ENCODE measurements around the gene ACOT9. TPM values are rescaled to one million over a fixed set of nuclear protein-coding genes. Genes with fewer than 3 reads are reported as not detected.

The ACOT9 gene
- total RNA-seq, 1 experiment from 2014 or later: 75.6 TPM

DNA sequence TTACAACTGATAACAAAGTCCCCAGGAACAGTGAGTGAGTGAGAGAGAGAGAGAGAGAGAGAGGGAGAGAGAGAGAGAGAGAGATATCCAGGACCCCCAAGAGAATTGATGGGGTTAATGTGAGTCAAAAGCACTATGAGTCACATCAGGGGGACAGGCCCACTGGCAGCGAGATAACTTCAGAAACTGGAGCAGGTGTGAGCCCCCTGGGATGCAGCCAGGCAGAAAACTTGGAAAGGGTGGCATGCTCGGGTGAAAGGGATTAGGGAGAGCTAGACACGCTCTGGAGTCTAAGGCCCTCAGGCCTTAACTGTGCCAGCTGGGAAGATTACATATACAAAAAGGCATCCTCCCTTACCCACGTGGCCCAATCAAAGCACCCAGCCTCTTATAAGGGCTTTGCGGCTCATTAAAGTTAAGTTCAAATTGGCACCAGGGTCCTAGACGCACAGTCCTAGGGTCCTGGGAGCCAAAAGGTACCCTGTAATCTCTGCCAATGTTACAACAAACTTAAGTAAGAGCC lies 841 bp downstream of the ACOT9 start:
- H3K9me2 ChIP-seq (replicated peaks; ENCODE audit: low read length): no peaks in the 10 kb centered on the region
- no peaks in the 10 kb centered on the region for H3K36me3 ChIP-seq (ENCODE audit: low read depth, low read length)
- no peaks in the 10 kb centered on the region for H3F3A ChIP-seq (ENCODE audit: low read length, unreplicated experiment)
- CTCF ChIA-PET: interaction anchor here (0.5 to 0.6 kb wide), 2 partner anchors 10 to 1096 kb away, joined by 3 read pairs; no protein-coding TSS in a partner anchor
- no TSS peak for BruUV-seq (replicated peaks)
- H3K4me2 ChIP-seq (ENCODE audit: low read length): peak overlapping the region; percentile 85
- peaks cover 9% of the 10 kb centered on the region; the same call in 1 of the 2 replicates for H4K20me1 ChIP-seq (ENCODE audit: low read length)
- H3K27ac ChIP-seq (ENCODE audit: low read length): peak overlapping the region; percentile 92
- peak overlapping the region; percentile 96 for H3K4me3 ChIP-seq (ENCODE audit: low read length)
- H3K9ac ChIP-seq (ENCODE audit: low read length): peak overlapping the region; percentile 96
- intact Hi-C loops (cut with micrococcal nuclease): loop anchor here (2.0 kb wide), 2 partner anchors 37 to 161 kb away; no protein-coding TSS in a partner anchor
- no peak for TF ChIP-seq EZH2 (IDR thresholded peaks at IDR 0.05; ENCODE audit: low read length, unreplicated experiment)
- TF ChIP-seq, protein P1, sequence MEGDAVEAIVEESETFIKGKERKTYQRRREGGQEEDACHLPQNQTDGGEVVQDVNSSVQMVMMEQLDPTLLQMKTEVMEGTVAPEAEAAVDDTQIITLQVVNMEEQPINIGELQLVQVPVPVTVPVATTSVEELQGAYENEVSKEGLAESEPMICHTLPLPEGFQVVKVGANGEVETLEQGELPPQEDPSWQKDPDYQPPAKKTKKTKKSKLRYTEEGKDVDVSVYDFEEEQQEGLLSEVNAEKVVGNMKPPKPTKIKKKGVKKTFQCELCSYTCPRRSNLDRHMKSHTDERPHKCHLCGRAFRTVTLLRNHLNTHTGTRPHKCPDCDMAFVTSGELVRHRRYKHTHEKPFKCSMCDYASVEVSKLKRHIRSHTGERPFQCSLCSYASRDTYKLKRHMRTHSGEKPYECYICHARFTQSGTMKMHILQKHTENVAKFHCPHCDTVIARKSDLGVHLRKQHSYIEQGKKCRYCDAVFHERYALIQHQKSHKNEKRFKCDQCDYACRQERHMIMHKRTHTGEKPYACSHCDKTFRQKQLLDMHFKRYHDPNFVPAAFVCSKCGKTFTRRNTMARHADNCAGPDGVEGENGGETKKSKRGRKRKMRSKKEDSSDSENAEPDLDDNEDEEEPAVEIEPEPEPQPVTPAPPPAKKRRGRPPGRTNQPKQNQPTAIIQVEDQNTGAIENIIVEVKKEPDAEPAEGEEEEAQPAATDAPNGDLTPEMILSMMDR (conservative IDR thresholded peaks at IDR 0.05; ENCODE audit: low read depth, low read length): no peak
- no peak for TF ChIP-seq EZH2phosphoT487 (IDR thresholded peaks at IDR 0.05; ENCODE audit: borderline replicate concordance, low read length)
- H2AFZ ChIP-seq (ENCODE audit: low read length): peak overlapping the region; percentile 69
- POLR2A ChIA-PET (ENCODE audit: unreplicated experiment): interaction anchor here (0.7 to 1.1 kb wide), 3 partner anchors 39 to 1287 kb away, joined by 3 to 5 read pairs (median 3); no protein-coding TSS in a partner anchor
- no peaks in the 10 kb centered on the region for H3K27me3 ChIP-seq (ENCODE audit: low read length)
- no peaks in the 10 kb centered on the region for H3K9me3 ChIP-seq (ENCODE audit: low read length)
- H3K79me2 ChIP-seq (ENCODE audit: low read length): peaks cover 58% of the 10 kb centered on the region
- peak; percentile 64 for DNase-seq
- peaks cover 11% of the 10 kb centered on the region for H3K4me1 ChIP-seq (ENCODE audit: insufficient read depth, low read length)
- ATAC-seq: peak; percentile 42

DNA sequence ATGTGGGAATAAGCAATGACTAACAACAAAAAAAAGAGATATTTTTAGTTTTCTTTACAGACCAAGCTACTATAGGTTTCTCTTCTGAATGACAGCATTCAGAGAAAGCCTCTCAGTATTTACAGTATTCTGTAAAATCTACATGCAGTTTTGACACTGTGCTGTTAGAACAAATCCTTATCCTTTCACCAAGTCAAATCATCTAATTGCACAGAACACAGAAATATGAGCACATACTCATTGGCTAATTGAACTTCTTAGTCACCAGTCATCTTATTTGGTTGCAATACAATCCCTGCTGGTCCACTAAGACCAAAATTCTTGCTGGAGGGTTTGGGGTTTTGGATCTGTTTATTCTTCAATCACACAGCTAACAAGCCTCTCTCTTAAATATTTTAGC lies 5.7 kb downstream of the ACOT9 start:
- TF ChIP-seq, protein P1 (conservative IDR thresholded peaks at IDR 0.05; ENCODE audit: low read depth, low read length): no peak
- no peak for TF ChIP-seq EZH2 (IDR thresholded peaks at IDR 0.05; ENCODE audit: low read length, unreplicated experiment)
- Histone ChIP-seq H3K79me2 (ENCODE audit: low read length) (peaks cover 79% of the 10 kb centered on the region), H2AFZ (ENCODE audit: low read length) (no peak overlapping the region), H3K36me3 (ENCODE audit: low read depth, low read length) (peaks cover 18% of the 10 kb centered on the region), H4K20me1 (ENCODE audit: low read length) (peaks cover 13% of the 10 kb centered on the region; the same call in 1 of the 2 replicates), H3K27me3 (ENCODE audit: low read length) (no peaks in the 10 kb centered on the region), H3K4me1 (ENCODE audit: insufficient read depth, low read length) (peaks cover 11% of the 10 kb centered on the region), H3K27ac (ENCODE audit: low read length) (no peak overlapping the region), H3K4me3 (ENCODE audit: low read length) (no peak overlapping the region), H3F3A (ENCODE audit: low read length, unreplicated experiment) (no peaks in the 10 kb centered on the region), H3K9ac (ENCODE audit: low read length) (no peak overlapping the region), H3K4me2 (ENCODE audit: low read length) (no peak overlapping the region), H3K9me3 (ENCODE audit: low read length) (no peaks in the 10 kb centered on the region), H3K9me2 (replicated peaks; ENCODE audit: low read length) (no peaks in the 10 kb centered on the region)
- ChIA-PET POLR2A (ENCODE audit: unreplicated experiment) (no interaction called here), CTCF (no interaction called here)
- intact Hi-C loops (cut with micrococcal nuclease): no loop called here
- no peak for ATAC-seq
- no TSS peak for BruUV-seq (replicated peaks)
- no peak for DNase-seq

DNA sequence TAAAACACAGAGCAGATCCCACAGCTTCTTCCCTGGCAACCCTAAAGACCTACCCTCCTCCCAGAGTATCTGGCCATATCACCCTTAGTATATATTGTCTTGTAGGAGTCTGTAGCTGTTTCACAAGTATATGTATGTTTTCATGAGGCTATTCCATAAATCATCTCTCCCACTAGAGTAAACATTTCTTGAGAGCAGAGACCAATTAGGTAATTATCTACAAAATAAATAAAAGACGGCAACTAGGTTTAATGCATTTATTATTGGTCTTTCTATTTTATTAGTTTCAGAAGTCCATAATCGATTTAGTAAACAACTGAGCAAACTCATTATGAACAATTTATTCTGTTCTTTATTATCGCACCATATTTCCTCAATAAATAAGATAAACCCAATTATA lies 7.0 kb downstream of the ACOT9 start:
- ChIA-PET POLR2A (ENCODE audit: unreplicated experiment) (no interaction called here), CTCF (no interaction called here)
- peaks cover 23% of the 10 kb centered on the region for H3K36me3 ChIP-seq (ENCODE audit: low read depth, low read length)
- H3K4me1 ChIP-seq (ENCODE audit: insufficient read depth, low read length): no peaks in the 10 kb centered on the region; the same call in 1 of the 2 replicates
- H3K9me2 ChIP-seq (replicated peaks; ENCODE audit: low read length): no peaks in the 10 kb centered on the region
- H3K27me3 ChIP-seq (ENCODE audit: low read length): no peaks in the 10 kb centered on the region
- ATAC-seq (no peak), DNase-seq (no peak)
- peaks cover 3% of the 10 kb centered on the region; the same call in 1 of the 2 replicates for H4K20me1 ChIP-seq (ENCODE audit: low read length)
- peaks cover 65% of the 10 kb centered on the region for H3K79me2 ChIP-seq (ENCODE audit: low read length)
- no peak overlapping the region for H3K27ac ChIP-seq (ENCODE audit: low read length)
- no peak overlapping the region for H3K4me3 ChIP-seq (ENCODE audit: low read length)
- TF ChIP-seq EZH2phosphoT487 (IDR thresholded peaks at IDR 0.05; ENCODE audit: borderline replicate concordance, low read length) (no peak), EZH2 (IDR thresholded peaks at IDR 0.05; ENCODE audit: low read length, unreplicated experiment) (no peak)
- TF ChIP-seq, protein P1 (conservative IDR thresholded peaks at IDR 0.05; ENCODE audit: low read depth, low read length): no peak
- H2AFZ ChIP-seq (ENCODE audit: low read length): no peak overlapping the region
- H3K4me2 ChIP-seq (ENCODE audit: low read length): no peak overlapping the region
- no TSS peak for BruUV-seq (replicated peaks)
- no peaks in the 10 kb centered on the region for H3K9me3 ChIP-seq (ENCODE audit: low read length)
- intact Hi-C loops (cut with micrococcal nuclease): no loop called here
- no peaks in the 10 kb centered on the region for H3F3A ChIP-seq (ENCODE audit: low read length, unreplicated experiment)
- no peak overlapping the region for H3K9ac ChIP-seq (ENCODE audit: low read length)

All from PC-3 (cell line).